Astrocyte (in vitro differentiated cells and primary cell): ENCODE data around the gene MEGF11.

ENCODE experiments used
- CTCF ChIP-seq: IDR thresholded peaks from 2 replicates; pipeline ENCODE4 v1.5.1; 2011; ENCODE audit warnings: low read depth, mild to moderate bottlenecking, inconsistent platforms, low read length, moderate library complexity; ENCODE audit not compliant: insufficient read depth
- EZH2 ChIP-seq: IDR thresholded peaks from 2 replicates; pipeline ENCODE4 v1.6.1; 2012; ENCODE audit warnings: mild to moderate bottlenecking, low read length, inconsistent platforms; ENCODE audit not compliant: insufficient read depth

- TF ChIP-seq CTCF (no peak), EZH2 (no peak)
Observed at GRCh38 chr15:66017000-66017399, 236.6 kb downstream of the MEGF11 start.
